SK-N-SH (cell line): ENCODE data around the gene APBB1IP. TPM values are rescaled to one million over a fixed set of nuclear protein-coding genes. Genes with fewer than 3 reads are reported as not detected.

Experiments
- CTCF ChIA-PET: fragments of 300-600, 350-600 bp; formaldehyde crosslinking; extraction: SDS; loops from one replicate; lab custom pipeline; 2021; lab: Yijun Ruan, JAX
- POLR2A ChIA-PET: fragments of 350-600 bp; sonication (Branson Sonifier 250); formaldehyde crosslinking; extraction: SDS; loops from one replicate; lab custom pipeline; 2020; ENCODE audit warnings: antibody characterized with exemption, inconsistent platforms; lab: Yijun Ruan, JAX
- DNase-seq: peaks from one replicate; pipeline ENCODE4 v3.0.0; 2012
- H2AFZ ChIP-seq: fragments of 200-600 bp; sonication (generic); 2 replicates; pipeline ENCODE4 v1.8.1; 2016; ENCODE audit warnings: antibody characterized with exemption, mild to moderate bottlenecking, low read depth
- H3F3A ChIP-seq: fragments of 200-600 bp; sonication (generic); replicated peaks from 2 replicates; pipeline ENCODE3; 2016; ENCODE audit warnings: antibody characterized with exemption, mild to moderate bottlenecking; ENCODE audit not compliant: insufficient read depth
- H3K27ac ChIP-seq, 2 experiments: fragments of 200-500 bp in 1 of 2; fragments of 200-600 bp in 1 of 2; sonication (Bioruptor generic) in 1 of 2; sonication (generic), shearing (Covaris generic) in 1 of 2; 2 replicates each; pipeline versions ENCODE4 v1.5.1 to v1.6.1; 2014 to 2016; ENCODE audit warnings: low read depth in 2 of 2, inconsistent platforms in 1 of 2, low read length in 1 of 2, mild to moderate bottlenecking in 1 of 2, mixed read lengths in 1 of 2
- H3K27me3 ChIP-seq: fragments of 200-600 bp; sonication (generic), shearing (Covaris generic); 2 replicates; pipeline ENCODE4 v1.6.1; 2016; ENCODE audit warnings: mixed run types; ENCODE audit not compliant: insufficient read depth
- H3K36me3 ChIP-seq, 2 experiments: fragments of 200-500 bp in 1 of 2; fragments of 200-600 bp in 1 of 2; sonication (Bioruptor generic) in 1 of 2; sonication (generic) in 1 of 2; replicated peaks in 1 of 2; 2 replicates each; pipeline versions ENCODE3 to v1.5.1; 2014 to 2016; ENCODE audit warnings: low read length in 1 of 2, mild to moderate bottlenecking in 1 of 2; ENCODE audit not compliant: insufficient read depth in 2 of 2, control insufficient read depth in 1 of 2
- H3K4me1 ChIP-seq, 2 experiments: fragments of 200-500 bp in 1 of 2; fragments of 200-600 bp in 1 of 2; sonication (Bioruptor generic) in 1 of 2; sonication (generic), shearing (Covaris generic) in 1 of 2; 2 replicates each; pipeline versions ENCODE4 v1.5.1 to v1.6.1; 2014 to 2016; ENCODE audit warnings: low read depth in 1 of 2, low read length in 1 of 2, mixed run types in 1 of 2; ENCODE audit not compliant: insufficient read depth in 2 of 2, control insufficient read depth in 1 of 2
- H3K4me2 ChIP-seq: fragments of 200-600 bp; sonication (generic), shearing (Covaris generic); 2 replicates; pipeline ENCODE4 v1.6.1; 2017; ENCODE audit warnings: mixed run types
- H3K4me3 ChIP-seq, 2 experiments: fragments of 200-500 bp in 1 of 2; fragments of 200-600 bp in 1 of 2; sonication (Bioruptor generic) in 1 of 2; sonication (generic), shearing (Covaris generic) in 1 of 2; 2 replicates each; pipeline versions ENCODE4 v1.5.1 to v1.8.1; 2014 to 2016; ENCODE audit warnings: low read depth in 2 of 2, inconsistent platforms in 1 of 2, low read length in 1 of 2, mild to moderate bottlenecking in 1 of 2, mixed read lengths in 1 of 2, moderate library complexity in 1 of 2
- H3K79me2 ChIP-seq: fragments of 200-600 bp; sonication (generic); 2 replicates; pipeline ENCODE4 v1.8.1; 2017; ENCODE audit warnings: mild to moderate bottlenecking; ENCODE audit not compliant: insufficient read depth
- H3K9ac ChIP-seq: fragments of 200-600 bp; sonication (generic); 2 replicates; pipeline ENCODE4 v1.6.1; 2017; ENCODE audit warnings: mixed run types
- H3K9me2 ChIP-seq: fragments of 200-600 bp; sonication (generic); 2 replicates; pipeline ENCODE4 v1.6.1; 2017; ENCODE audit warnings: mixed run types
- H3K9me3 ChIP-seq: fragments of 200-600 bp; sonication (generic); 2 replicates; pipeline ENCODE4 v1.6.1; 2017; ENCODE audit warnings: mixed run types, mild to moderate bottlenecking, moderate library complexity
- H4K20me1 ChIP-seq: fragments of 200-600 bp; sonication (generic); 2 replicates; pipeline ENCODE4 v1.6.1; 2017; ENCODE audit warnings: mild to moderate bottlenecking, mixed run types; ENCODE audit not compliant: insufficient read depth
- EP300 ChIP-seq, 2 experiments: IDR thresholded peaks; 2 replicates each; pipeline versions ENCODE4 v1.4.0 to v1.6.1; 2012; ENCODE audit warnings: borderline replicate concordance in 1 of 2, low read depth in 1 of 2, low read length in 1 of 2
- EZH2phosphoT487 ChIP-seq: fragments of 200-600 bp; sonication (generic); IDR thresholded peaks from 2 replicates; pipeline ENCODE4 v1.6.1; 2017; ENCODE audit warnings: low read depth, mixed run types, mild to moderate bottlenecking, antibody characterized with exemption, moderate library complexity, borderline replicate concordance
- FOSL2 ChIP-seq: IDR thresholded peaks from 2 replicates; pipeline ENCODE4 v1.4.0; 2012; ENCODE audit warnings: low read depth, mild to moderate bottlenecking, moderate library complexity, borderline replicate concordance
- GABPA ChIP-seq: IDR thresholded peaks from 2 replicates; pipeline ENCODE4 v1.4.0; 2012; ENCODE audit warnings: low read depth, mild to moderate bottlenecking
- NRF1 ChIP-seq: IDR thresholded peaks from 2 replicates; pipeline ENCODE4 v1.6.1; 2012; ENCODE audit warnings: low read depth, mild to moderate bottlenecking, low read length
- SIN3A ChIP-seq: IDR thresholded peaks from 2 replicates; pipeline ENCODE4 v1.6.1; 2012; ENCODE audit warnings: low read depth, mild to moderate bottlenecking, low read length, moderate library complexity, borderline replicate concordance
- SMC3 ChIP-seq: IDR thresholded peaks from 2 replicates; pipeline ENCODE4 v1.6.1; 2012; ENCODE audit warnings: low read depth, low read length, improper control_type of control experiment
- TCF12 ChIP-seq: IDR thresholded peaks from 2 replicates; pipeline ENCODE4 v1.4.0; 2012
- TEAD4 ChIP-seq: IDR thresholded peaks from 2 replicates; pipeline ENCODE4 v1.4.0; 2012; ENCODE audit warnings: mild to moderate bottlenecking, borderline replicate concordance; ENCODE audit not compliant: insufficient read depth
- WGBS: methylation state at CpG from one replicate; pipeline ENCODE4 v1.1.6; 2017; ENCODE audit warnings: low lambda C conversion rate; 5-methylcytosine and 5-hydroxymethylcytosine counted together
- polyA plus RNA-seq, 3 experiments: library from polyadenylated mRNA; depleted of rRNA; stranded (reverse); fragments of >200 nt; gene quantifications; 2 replicates each; pipeline ENCODE4 v1.2.3, GENCODE V29; 2012
- TF ChIP-seq, protein P1 (sequence below): IDR thresholded peaks from 2 replicates; pipeline ENCODE4; 2012
- TF ChIP-seq, protein P2 (sequence below): IDR thresholded peaks from 2 replicates; pipeline ENCODE4 v1.4.0; 2012; ENCODE audit warnings: low read depth
- TF ChIP-seq, protein P3 (sequence below): IDR thresholded peaks from 2 replicates; pipeline ENCODE4 v1.4.0; 2012; ENCODE audit warnings: low read depth, borderline replicate concordance

Gene APBB1IP
- polyA plus RNA-seq, 1 of the 3 experiments (the other 2 are of a cell fraction): not detected

DNA sequence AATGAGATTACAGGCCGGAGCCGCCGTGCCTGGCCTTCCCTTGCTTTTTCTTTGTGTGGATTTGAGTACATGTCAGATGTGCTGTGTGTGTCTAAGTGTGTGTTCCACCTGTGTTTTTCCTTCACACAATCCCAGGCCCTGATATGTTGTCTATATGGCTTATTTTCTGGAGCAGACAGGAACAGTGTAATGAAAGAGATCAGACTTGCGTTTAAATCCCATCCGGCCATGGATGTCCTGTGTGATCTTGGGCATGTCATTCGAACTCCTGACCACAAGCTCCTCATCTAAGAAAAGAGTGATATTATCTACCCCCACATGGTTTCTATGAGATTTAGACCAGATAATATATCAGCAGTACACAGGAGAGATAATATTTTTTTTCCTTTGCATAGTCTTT lies 37.2 kb downstream of the APBB1IP start (continued):
- TF ChIP-seq FOSL2 (no peak), SMC3 (no peak), GABPA (no peak), TEAD4 (no peak)
- TF ChIP-seq, all 33 proteins: peak for 0

DNA sequence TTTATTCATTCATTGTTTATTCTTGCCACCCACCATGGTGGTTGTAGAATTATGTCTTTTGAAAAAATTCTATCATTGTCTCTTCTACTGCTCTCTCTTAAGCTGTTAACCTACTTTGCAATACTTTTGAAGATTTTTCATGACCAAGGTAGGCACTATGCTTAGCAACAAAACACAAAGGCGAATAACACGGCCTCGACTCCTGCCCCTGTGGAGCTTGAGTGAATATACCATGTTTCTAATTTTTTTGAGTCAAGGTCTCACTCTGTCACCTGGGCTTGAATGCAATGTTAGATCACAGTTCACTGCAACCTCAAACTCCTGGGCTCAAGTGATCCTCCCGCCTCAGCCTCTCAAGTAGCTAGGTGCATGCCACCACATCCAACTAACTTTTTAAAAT lies 39.4 kb downstream of the APBB1IP start:
- no peaks in the 10 kb centered on the region for H3K9me2 ChIP-seq
- H3K4me2 ChIP-seq: no peak overlapping the region
- H2AFZ ChIP-seq: no peak overlapping the region
- POLR2A ChIA-PET: no interaction called here
- H3F3A ChIP-seq: no peaks in the 10 kb centered on the region
- no peak overlapping the region for H3K27ac ChIP-seq
- 33% methylated on average over 4 of the region's 4 CpGs for WGBS
- CTCF ChIA-PET: interaction anchor here (0.7 kb wide), 1 partner anchor 1457 kb away, joined by 3 read pairs; no protein-coding TSS in a partner anchor
- DNase-seq: no peak
- H4K20me1 ChIP-seq: no peaks in the 10 kb centered on the region
- H3K4me3 ChIP-seq: no peak overlapping the region
- no peaks in the 10 kb centered on the region for H3K9me3 ChIP-seq
- TF ChIP-seq EZH2phosphoT487: no peak
- TF ChIP-seq NRF1: no peak
- TF ChIP-seq, protein P1, sequence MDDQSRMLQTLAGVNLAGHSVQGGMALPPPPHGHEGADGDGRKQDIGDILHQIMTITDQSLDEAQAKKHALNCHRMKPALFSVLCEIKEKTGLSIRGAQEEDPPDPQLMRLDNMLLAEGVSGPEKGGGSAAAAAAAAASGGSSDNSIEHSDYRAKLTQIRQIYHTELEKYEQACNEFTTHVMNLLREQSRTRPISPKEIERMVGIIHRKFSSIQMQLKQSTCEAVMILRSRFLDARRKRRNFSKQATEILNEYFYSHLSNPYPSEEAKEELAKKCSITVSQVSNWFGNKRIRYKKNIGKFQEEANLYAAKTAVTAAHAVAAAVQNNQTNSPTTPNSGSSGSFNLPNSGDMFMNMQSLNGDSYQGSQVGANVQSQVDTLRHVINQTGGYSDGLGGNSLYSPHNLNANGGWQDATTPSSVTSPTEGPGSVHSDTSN: no peak
- no peak for TF ChIP-seq TCF12
- TF ChIP-seq, protein P2, sequence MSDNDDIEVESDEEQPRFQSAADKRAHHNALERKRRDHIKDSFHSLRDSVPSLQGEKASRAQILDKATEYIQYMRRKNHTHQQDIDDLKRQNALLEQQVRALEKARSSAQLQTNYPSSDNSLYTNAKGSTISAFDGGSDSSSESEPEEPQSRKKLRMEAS: no peak
- no peak for TF ChIP-seq EP300 (IDR thresholded peaks at IDR 0.05; ENCODE audit: borderline replicate concordance in 1 of 2, low read depth in 1 of 2, low read length in 1 of 2)
- TF ChIP-seq SIN3A: no peak
- no peaks in the 10 kb centered on the region for H3K36me3 ChIP-seq
- H3K4me1 ChIP-seq: no peaks in the 10 kb centered on the region
- H3K79me2 ChIP-seq: no peaks in the 10 kb centered on the region
- H3K27me3 ChIP-seq: no peaks in the 10 kb centered on the region
- H3K9ac ChIP-seq: no peak overlapping the region

DNA sequence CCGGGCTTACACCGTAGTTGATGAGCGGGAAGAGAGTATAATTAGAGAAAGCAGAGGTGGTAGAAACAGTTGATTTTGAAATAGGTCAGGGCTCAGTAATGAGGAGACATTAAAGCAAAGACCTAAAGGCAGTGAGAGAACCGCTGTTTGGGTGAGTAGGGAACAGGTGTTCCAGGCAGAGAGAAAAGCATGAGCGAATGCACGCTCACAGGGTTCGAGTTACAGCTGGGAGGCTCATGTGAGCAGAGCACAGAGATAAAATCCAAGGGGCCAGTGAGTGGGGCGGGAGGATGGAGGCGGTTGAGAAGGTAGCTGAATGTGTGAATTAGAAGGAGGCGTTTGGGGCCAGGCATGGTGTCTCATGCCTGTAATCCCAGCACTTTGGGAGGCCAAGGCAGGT lies 39.9 kb downstream of the APBB1IP start:
- Histone ChIP-seq H3K27me3 (no peaks in the 10 kb centered on the region), H3K9me2 (no peaks in the 10 kb centered on the region), H3K9ac (no peak overlapping the region), H2AFZ (no peak overlapping the region), H3K4me2 (no peak overlapping the region), H3K79me2 (no peaks in the 10 kb centered on the region), H3K4me1 (no peaks in the 10 kb centered on the region), H3K27ac (no peak overlapping the region), H4K20me1 (no peaks in the 10 kb centered on the region), H3K36me3 (no peaks in the 10 kb centered on the region), H3K9me3 (no peaks in the 10 kb centered on the region), H3K4me3 (no peak overlapping the region), H3F3A (no peaks in the 10 kb centered on the region)
- POLR2A ChIA-PET: no interaction called here
- no peak for DNase-seq
- TF ChIP-seq, protein P3, sequence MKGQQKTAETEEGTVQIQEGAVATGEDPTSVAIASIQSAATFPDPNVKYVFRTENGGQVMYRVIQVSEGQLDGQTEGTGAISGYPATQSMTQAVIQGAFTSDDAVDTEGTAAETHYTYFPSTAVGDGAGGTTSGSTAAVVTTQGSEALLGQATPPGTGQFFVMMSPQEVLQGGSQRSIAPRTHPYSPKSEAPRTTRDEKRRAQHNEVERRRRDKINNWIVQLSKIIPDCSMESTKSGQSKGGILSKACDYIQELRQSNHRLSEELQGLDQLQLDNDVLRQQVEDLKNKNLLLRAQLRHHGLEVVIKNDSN: no peak
- TF ChIP-seq TEAD4: no peak
- 33% methylated on average over 10 of the region's 10 CpGs for WGBS
- CTCF ChIA-PET: no interaction called here
